ENCODE data around the gene CNN1.

GRCh38 chr19:11496391-11497163 is 42.1 kb upstream of the CNN1 start:
- TF ChIP-seq EZH2 (IDR thresholded peaks at IDR 0.05) (no peak), POLR2AphosphoS5 (IDR thresholded peaks at IDR 0.05; ENCODE audit: borderline replicate concordance, low read depth, low read length) (no peak)
